GM12864 (cell line): ENCODE measurements around the gene SORCS2.
A peak's percentile ranks its signal among the peaks of the same experiment; 100 is the strongest.

Source experiments
- DNase-seq: peaks from one replicate; pipeline ENCODE4 v3.0.0-alpha.2; 2011; ENCODE audit warnings: low read depth
- H3K4me3 ChIP-seq: 2 replicates; pipeline ENCODE4 v1.5.1; 2011; ENCODE audit warnings: mild to moderate bottlenecking, low read depth, low read length, control low read depth
- TF ChIP-seq, protein P1 (sequence below): IDR thresholded peaks from 2 replicates; pipeline ENCODE4 v1.5.1; 2011; ENCODE audit warnings: low read depth, mild to moderate bottlenecking, moderate library complexity, low read length, control low read depth, inconsistent platforms; ENCODE audit errors: missing control alignments

The SORCS2 gene

DNA sequence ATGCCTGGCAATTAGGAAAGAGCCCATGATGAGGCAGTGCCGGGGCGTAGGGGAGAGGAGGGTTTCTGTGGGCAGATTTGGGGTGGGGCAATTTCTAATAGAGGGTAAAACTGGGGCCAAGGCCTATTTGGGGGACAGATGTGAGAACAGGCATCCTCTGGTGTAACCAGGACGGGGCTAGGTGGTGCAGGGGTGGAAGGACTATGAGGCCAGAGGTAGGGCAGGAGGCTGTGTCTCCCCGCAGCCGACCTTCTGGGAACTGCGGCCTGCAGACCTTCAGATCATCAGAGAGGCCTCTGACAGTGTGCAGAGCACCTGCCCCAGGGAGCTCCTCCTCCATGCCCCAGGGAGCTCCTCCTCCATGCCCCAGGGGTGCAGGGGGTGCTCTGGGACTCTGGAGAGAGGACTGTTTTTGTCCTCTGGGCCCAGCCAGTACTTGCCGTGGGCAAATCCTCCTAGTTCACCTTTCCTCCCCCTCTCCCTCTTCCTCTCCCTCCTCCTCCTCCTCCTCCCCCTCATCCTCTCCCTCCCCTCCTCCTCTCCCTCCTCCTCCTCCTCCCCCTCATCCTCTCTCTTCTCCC is 101.9 kb downstream of the SORCS2 start:
- TF ChIP-seq, protein P1, sequence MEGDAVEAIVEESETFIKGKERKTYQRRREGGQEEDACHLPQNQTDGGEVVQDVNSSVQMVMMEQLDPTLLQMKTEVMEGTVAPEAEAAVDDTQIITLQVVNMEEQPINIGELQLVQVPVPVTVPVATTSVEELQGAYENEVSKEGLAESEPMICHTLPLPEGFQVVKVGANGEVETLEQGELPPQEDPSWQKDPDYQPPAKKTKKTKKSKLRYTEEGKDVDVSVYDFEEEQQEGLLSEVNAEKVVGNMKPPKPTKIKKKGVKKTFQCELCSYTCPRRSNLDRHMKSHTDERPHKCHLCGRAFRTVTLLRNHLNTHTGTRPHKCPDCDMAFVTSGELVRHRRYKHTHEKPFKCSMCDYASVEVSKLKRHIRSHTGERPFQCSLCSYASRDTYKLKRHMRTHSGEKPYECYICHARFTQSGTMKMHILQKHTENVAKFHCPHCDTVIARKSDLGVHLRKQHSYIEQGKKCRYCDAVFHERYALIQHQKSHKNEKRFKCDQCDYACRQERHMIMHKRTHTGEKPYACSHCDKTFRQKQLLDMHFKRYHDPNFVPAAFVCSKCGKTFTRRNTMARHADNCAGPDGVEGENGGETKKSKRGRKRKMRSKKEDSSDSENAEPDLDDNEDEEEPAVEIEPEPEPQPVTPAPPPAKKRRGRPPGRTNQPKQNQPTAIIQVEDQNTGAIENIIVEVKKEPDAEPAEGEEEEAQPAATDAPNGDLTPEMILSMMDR = no peak
- no peak overlapping the region for H3K4me3 ChIP-seq
- DNase-seq = no peak

- TF ChIP-seq, protein P1 = no peak
- no peak overlapping the region for H3K4me3 ChIP-seq
- DNase-seq = no peak
These were observed 103.0 kb downstream of the SORCS2 start for GRCh38 chr4:7295197-7295910.

- H3K4me3 ChIP-seq = no peak overlapping the region
- no peak for DNase-seq
- TF ChIP-seq, protein P1 = peak; percentile 53
These were observed 103.7 kb downstream of the SORCS2 start for GRCh38 chr4:7295911-7296660.

DNA sequence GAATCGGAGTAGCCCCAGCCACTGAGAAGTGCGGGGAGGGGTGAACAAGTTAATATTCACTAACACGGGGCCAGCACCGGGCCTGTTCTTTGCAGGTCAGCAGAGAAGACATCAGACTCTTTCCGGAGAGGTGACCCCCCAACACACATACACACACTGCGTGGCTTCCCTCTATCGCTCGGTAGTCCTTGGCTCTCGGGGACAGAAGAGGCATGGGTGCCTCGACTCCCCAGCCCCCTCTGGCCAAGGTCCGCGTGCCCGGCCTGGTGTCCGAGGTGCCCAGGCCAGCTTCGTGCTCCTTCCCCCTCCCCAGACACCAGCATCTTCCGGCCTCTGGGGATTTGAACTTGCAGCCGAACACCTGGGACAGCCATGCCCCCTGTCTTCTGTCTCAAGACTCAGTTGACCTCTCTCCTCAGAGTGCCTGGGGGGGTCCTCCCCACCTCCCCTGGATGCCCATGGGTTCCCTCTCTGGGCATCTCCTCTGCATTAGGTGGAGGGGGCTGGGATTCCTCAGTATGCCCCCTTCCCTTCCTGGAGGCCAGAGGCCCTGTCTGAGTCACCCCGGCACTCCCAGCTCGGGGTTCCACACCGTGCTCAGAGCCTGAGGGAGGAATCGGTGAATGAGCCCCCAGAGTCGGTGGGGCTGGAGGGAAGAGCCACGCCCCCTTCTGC is 104.5 kb downstream of the SORCS2 start:
- DNase-seq = no peak
- TF ChIP-seq, protein P1 = no peak
- no peak overlapping the region for H3K4me3 ChIP-seq

GRCh38 chr4:7297374-7297773 is 105.0 kb downstream of the SORCS2 start:
- TF ChIP-seq, protein P1 = no peak
- no peak for DNase-seq
- no peak overlapping the region for H3K4me3 ChIP-seq

DNA sequence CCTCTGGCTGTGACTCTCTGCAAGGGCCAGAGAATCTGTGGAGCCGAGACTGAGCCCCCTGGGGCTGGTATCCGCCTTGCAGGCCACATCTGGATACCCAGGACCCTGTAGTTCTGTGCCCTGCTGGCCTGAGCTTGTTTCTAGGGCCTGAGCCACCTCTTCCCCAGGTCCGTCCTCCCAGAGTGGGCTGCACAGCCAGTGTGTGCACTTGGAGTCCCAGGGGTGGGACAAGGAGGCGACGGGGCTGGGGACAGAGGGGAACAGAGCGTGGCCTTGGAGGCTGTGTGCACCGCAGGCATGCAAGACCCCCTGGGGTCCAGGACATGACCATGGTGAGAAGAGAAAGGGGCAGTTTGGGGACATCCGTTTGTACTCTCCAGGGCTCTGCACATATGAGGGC is 105.5 kb downstream of the SORCS2 start:
- no peak overlapping the region for H3K4me3 ChIP-seq
- TF ChIP-seq, protein P1 = no peak
- DNase-seq = no peak
